Motor neuron (in vitro differentiated cells): ENCODE measurements around the gene ACBD7. TPM values are rescaled to one million over a fixed set of nuclear protein-coding genes. Genes with fewer than 3 reads are reported as not detected.
A peak's percentile ranks its signal among the peaks of the same experiment; 100 is the strongest.

Experiments
- ATAC-seq, 8 experiments: fragments of 200-7000 bp; cut with Tn5 transposase; replicated peaks in 6 of 8; 2 replicates each; pipeline ENCODE4 v1.8.0; 2021; ENCODE audit warnings: mild to moderate bottlenecking in 8 of 8, moderate library complexity in 8 of 8
- H3K27ac ChIP-seq, 2 donors: fragments of 250-450 bp; sonication (Bioruptor Pico); 2 replicates each; pipeline ENCODE4 v1.9.0; 2021; ENCODE audit warnings: antibody characterized with exemption in 2 of 2, mild to moderate bottlenecking in 2 of 2, moderate library complexity in 1 of 2
- H3K4me1 ChIP-seq, 2 donors: fragments of 250-450 bp; sonication (Bioruptor Pico); replicated peaks in 1 of 2; 2 replicates each; pipeline ENCODE4 v1.6.1; 2021; ENCODE audit warnings: antibody characterized with exemption in 2 of 2, mild to moderate bottlenecking in 2 of 2, moderate library complexity in 1 of 2
- H3K4me3 ChIP-seq, 5 donors: fragments of 250-450 bp; sonication (Bioruptor Pico); 2 replicates each; pipeline ENCODE4 v1.9.0; 2021; ENCODE audit warnings: antibody characterized with exemption in 5 of 5, mild to moderate bottlenecking in 5 of 5, moderate library complexity in 4 of 5
- WGBS, 10 experiments: fragments of 450-650 bp; shearing (Covaris generic); methylation state at CpG; one replicate each; pipeline ENCODE4 v1.0.0; 2022; 5-methylcytosine and 5-hydroxymethylcytosine counted together
- in situ Hi-C, 9 experiments: fragments of 400-800 bp; cut with MboI; loops; one replicate each; pipeline ENCODE4 v1.15.0; 2021; ENCODE audit warnings: low sequenced_read_pairs in 9 of 9, low pct_unique_long_range_greater_than_20kb in 2 of 9; ENCODE audit not compliant: unreplicated experiment in 9 of 9
- total RNA-seq, 8 experiments: library from RNA; unstranded; fragments of 300-600 nt; gene quantifications; 2 replicates each; pipeline versions ENCODE4 v1.2.3 to v1.2.4, GENCODE V29; 2022

The ACBD7 gene
- total RNA-seq, 8 experiments from 2014 or later: 1.6 to 20.6 (median 2.1) TPM

DNA sequence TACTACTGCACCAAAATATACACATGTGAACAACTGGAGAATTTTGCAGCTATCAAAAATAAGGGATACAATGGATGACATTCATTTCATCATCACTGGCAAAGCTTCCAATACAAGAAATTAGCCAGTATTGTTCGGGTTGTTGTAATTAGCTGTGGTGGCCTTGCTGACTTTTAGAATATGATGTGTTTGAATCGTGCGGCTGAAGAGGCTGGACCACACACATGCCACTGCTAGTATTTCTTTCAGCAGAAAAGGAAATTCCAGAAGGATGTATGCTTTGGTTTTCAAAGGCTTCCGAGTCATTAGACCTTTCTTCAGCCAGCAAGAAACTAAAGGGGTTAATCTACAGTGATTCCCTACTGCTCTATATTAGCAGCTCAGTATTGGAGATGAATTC is 25.2 kb upstream of the ACBD7 start:
- no peak overlapping the region for H3K27ac ChIP-seq
- in situ Hi-C loops: no loop called here
- WGBS, 10 experiments: 40 to 100% (median 92%) methylated on average over 1 to 4 of the region's 4 CpGs; no CpG with 5 or more reads in 2 of the 10 experiments
- no peak for ATAC-seq
- no peak overlapping the region for H3K4me3 ChIP-seq
- no peaks in the 10 kb centered on the region for H3K4me1 ChIP-seq

DNA sequence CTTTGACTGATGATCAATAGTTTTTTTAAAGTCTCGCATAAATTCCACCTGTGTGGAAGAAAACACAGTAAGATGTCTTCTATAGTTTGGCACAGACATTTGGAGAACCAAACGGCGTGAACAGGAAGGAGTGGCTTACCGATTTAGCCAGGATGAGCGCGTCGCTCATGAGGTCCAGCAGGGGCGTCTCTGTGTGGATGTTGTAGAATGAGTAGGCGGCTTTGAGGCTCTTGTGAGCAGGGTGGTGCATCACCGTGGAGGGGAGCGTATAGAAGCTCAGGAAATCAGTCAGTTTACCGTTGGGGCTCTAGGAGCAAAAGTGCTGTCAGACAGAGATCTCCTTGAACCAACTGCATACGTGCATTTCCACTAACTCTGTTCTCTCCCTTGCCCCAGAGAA is 24.1 kb upstream of the ACBD7 start:
- H3K4me1 ChIP-seq: no peaks in the 10 kb centered on the region
- ATAC-seq: no peak
- H3K4me3 ChIP-seq: no peak overlapping the region
- in situ Hi-C loops: no loop called here
- WGBS, 10 experiments: 88 to 100% (median 95%) methylated on average over 1 to 11 of the region's 13 CpGs; no CpG with 5 or more reads in 1 of the 10 experiments
- no peak overlapping the region for H3K27ac ChIP-seq

DNA sequence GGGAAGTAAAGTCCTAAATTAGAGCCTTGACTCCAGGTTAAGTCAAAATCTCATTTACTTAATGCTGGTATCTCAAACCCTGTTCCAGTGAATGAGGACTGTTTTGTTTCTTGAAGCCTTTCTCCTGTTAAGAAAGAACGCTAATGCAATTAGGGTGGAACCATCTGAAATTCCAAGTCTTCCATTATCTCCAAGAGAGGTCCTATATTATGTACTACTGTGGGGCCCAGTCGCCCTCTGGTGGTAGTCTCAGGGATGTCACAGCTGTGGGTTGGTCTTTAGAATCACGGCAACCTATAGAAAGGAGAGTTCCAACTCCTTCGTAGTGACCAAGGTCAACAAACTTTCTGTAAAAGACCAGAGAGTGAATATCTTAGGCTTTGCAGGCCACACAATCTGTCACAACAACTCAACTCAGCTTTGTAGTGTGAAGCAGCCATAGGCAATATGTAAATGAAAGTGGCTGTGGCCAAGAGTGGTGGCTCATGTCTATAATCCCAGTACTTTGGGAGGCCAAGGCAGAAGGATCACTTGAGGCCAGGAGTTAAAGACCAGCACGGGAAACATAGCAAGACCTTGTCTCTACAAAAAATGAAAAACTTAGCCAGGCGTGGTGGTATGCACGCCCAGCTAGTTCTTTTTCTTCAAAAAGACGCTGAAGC is 17.9 kb upstream of the ACBD7 start:
- in situ Hi-C loops: no loop called here
- ATAC-seq: peak in 7 of 8 experiments; percentile 42 to 99 (median 91)
- 25 to 91% (median 65%) methylated on average over 1 to 8 of the region's 8 CpGs for WGBS, 10 experiments
- H3K27ac ChIP-seq: no peak overlapping the region
- H3K4me1 ChIP-seq: no peaks in the 10 kb centered on the region
- H3K4me3 ChIP-seq: no peak overlapping the region

DNA sequence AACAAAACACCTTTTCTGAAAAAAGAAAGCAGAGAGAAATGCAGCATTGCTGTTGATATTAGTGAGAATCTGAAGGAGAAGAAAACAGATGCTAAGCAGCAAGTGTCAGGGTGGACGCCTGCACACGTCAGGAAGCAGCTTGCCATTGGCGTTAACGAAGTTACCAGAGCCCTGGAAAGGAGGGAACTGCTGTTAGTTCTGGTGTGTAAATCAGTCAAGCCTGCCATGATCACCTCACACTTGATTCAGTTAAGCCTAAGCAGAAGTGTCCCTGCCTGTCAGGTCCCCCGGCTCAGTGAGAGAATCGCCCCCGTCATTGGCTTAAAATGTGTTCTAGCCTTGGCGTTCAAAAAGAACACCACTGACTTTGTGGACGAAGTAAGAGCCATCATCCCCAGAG is 14.9 kb upstream of the ACBD7 start:
- in situ Hi-C loops: no loop called here
- 80 to 100% (median 96%) methylated on average over 3 to 8 of the region's 9 CpGs; no CpG with 5 or more reads in 2 of the 10 experiments for WGBS, 10 experiments
- Histone ChIP-seq H3K4me1 (peaks cover under 1 to 7% of the 10 kb centered on the region in 2 donors), H3K27ac (no peak overlapping the region), H3K4me3 (no peak overlapping the region)
- no peak for ATAC-seq

DNA sequence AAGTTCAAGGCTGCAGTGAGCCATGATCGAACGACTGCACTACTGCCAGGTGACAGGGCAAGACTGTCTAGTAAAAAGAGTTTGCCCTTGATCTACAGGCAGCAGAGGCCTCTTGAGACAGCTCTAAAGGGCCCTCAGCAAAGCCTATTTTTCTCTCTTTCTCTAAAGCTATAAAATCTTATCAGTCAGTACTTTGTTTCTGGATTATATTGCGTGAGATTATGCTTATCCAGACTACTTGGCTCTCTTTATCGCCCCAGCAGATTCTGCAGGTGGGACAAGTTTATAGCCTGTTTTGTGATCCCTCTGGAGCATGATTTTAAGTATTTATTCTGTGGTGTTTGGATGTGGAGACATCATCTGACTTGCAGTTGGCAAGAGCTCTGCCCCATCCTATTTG is 11.3 kb upstream of the ACBD7 start:
- Histone ChIP-seq H3K4me1 (peaks cover 4 to 12% of the 10 kb centered on the region in 2 donors), H3K27ac (no peak overlapping the region), H3K4me3 (no peak overlapping the region)
- in situ Hi-C loops: no loop called here
- 92 to 100% (median 100%) methylated on average over 1 to 4 of the region's 4 CpGs; no CpG with 5 or more reads in 1 of the 10 experiments for WGBS, 10 experiments
- ATAC-seq: no peak

DNA sequence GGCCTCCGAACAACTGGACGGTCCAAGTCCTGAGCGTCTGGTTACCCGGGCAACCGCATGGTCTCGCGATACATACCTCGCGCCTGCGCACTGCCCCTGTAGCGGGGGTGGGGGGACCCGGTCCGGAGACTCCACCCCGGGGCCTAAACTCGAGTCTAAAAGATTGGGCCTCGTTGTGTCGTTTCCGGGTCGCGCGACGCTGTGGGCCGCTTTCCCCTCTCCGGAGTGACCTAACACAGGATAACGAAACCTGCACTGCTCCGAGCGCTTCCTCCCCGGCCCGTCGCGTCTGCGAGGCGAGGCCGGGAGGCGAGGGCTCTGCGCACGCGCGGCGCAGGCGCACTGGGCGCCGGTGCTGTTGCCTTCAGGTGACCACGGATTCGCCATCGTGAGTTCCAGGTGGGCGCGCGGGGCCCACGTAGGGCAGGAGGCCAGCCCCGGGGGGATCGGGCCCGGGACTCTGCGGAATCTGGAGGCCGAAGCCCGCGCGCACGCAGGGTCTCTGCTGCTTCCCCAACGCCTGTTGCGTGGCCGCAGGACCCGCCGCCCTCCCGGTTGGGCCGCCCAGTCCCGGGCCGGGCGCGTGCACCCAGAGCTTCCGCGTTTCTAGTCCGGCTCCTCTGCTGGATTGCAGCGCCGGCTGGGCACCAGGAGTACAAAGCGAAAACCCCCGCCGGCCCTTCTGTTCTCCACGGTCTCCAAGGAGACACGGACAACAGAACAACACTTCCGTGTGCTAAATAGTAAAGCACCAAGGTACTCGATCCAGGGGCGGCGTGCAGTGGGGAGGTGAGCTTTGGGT is 8.6 kb upstream of the ACBD7 start, which contains the start of gene RPP38:
Gene RPP38 (plus strand): TSS at position 345 of the 802 bp plus-strand sequence. CDS start 5,960 bp downstream, outside the sequence.
- in situ Hi-C loops: no loop called here
- peak; percentile 83 to 95 (median 91) for ATAC-seq

DNA sequence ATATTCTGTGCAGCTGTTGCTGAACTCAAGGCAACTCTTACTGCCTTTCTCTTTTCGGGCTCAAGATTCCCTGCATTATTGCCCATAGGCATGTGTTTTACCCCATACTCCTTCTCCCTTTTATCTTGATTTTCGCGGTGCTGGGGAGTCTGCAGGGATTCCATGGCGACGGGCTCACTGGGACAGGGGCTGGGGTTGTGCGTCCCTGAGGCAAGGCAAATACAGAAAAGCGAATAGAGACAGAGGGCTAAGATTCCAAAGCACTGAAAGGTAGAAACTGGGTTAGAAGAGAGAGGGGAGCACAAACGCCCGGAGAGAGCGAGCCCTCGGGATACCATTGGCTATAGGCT is 8.1 kb upstream of the ACBD7 start:
- ATAC-seq: peak in 4 of 8 experiments; percentile 1 to 17 (median 12)
- Histone ChIP-seq H3K4me1 (peaks cover 4 to 12% of the 10 kb centered on the region in 2 donors), H3K4me3 (peak overlapping the region; percentile 66 to 96 (median 75)), H3K27ac (peak overlapping the region in 1 of 2 donors; percentile 98)
- in situ Hi-C loops: no loop called here
- WGBS, 10 experiments: 0 to 4% (median 0%) methylated on average over 1 to 9 of the region's 11 CpGs; no CpG with 5 or more reads in 3 of the 10 experiments

More for the DNA sequence above, 8.6 kb upstream of the ACBD7 start, which contains the start of gene RPP38:
- peaks cover 4 to 12% of the 10 kb centered on the region in 2 donors for H3K4me1 ChIP-seq
- peak within 1 kb of the TSS; percentile 66 to 96 (median 75) for H3K4me3 ChIP-seq
- H3K27ac ChIP-seq: peak within 1 kb of the TSS; percentile 98 to 99
- WGBS, 10 experiments: 0% methylated on average over 2 to 16 of the region's 84 CpGs; no CpG with 5 or more reads in 4 of the 10 experiments

DNA sequence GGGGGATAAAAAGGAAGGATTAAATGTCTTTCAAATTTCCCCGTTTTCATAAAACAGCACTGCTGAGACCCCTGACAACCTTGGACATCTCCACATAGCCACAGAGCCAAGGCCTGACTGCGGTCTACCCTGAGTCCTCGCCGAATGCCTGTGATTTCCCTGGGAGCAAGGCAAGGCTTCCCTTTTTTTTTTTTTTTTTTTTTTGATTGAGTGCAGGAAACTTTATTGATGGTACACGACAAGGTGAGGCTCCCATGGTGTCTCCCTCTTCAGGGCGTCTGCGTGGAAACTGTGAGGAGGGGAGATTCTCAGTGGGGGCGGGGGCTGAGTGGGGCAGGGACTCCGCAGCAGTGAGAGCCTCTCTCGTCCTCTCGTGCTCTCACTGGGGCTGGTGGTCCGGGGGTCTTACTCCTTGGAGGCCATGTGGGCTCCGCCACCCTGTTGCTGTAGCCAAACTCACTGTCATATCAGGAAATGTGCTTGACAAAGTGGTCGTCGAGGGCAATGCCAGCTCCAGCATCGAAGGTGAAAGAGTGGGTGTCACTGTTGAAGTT is 4.4 kb upstream of the ACBD7 start:
- 67 to 100% (median 80%) methylated on average over 2 to 3 of the region's 16 CpGs; no CpG with 5 or more reads in 5 of the 10 experiments for WGBS, 10 experiments
- no peaks in the 10 kb centered on the region for H3K4me1 ChIP-seq
- H3K27ac ChIP-seq: no peak overlapping the region
- in situ Hi-C loops: no loop called here
- no peak for ATAC-seq
- no peak overlapping the region for H3K4me3 ChIP-seq

DNA sequence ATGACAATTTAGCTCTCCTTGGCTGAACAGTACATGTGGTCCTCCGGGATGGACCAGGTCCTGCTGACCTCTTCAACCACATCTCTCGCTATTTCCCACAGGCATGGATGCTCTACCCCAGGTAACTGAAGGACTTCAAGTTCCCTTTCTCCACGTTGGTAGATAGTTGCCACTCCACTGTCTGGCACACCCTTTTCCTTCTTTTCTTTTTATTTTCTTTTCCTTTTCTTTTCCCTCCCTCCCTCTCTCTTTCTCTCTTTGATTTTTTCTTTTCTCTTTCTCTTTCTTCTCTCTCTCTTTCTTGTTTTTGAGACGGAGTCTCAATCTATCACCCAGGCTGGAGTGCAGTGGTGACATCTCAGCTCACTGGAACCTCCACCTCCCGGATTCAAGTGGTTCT is 2.8 kb upstream of the ACBD7 start:
- WGBS, 10 experiments: 58 to 92% (median 80%) methylated on average over 2 to 5 of the region's 5 CpGs; no CpG with 5 or more reads in 1 of the 10 experiments
- in situ Hi-C loops: no loop called here
- Histone ChIP-seq H3K4me1 (no peaks in the 10 kb centered on the region), H3K27ac (no peak overlapping the region), H3K4me3 (no peak overlapping the region)
- ATAC-seq: no peak

DNA sequence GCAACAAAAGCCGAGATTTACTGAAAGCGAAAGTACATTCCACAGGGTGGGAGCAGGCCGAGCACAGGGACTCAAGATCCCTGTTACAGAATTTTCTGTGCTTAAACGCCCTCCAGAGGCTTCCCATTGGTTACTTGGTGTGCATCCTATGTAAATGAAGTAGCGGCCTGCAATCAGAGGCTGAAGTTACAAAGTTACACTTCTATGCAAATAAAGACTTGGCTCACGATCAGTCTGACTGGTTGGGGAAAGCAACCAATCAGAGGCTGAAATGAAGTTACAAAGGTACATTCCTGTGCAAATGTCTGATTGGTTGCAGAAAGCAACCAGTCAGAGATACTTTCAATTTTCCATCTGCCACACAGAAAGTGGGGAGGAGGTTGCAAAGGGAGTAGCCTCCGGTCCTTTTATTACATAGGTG is 4.1 kb downstream of the ACBD7 start:
- H3K27ac ChIP-seq: no peak overlapping the region
- ATAC-seq: peak in 6 of 8 experiments; percentile 18 to 90 (median 63)
- no peak overlapping the region for H3K4me3 ChIP-seq
- H3K4me1 ChIP-seq: peaks cover 0 to 3% of the 10 kb centered on the region in 2 donors
- WGBS, 10 experiments: 0 to 81% (median 57%) methylated on average over 3 to 7 of the region's 7 CpGs; no CpG with 5 or more reads in 3 of the 10 experiments
- in situ Hi-C loops: no loop called here

DNA sequence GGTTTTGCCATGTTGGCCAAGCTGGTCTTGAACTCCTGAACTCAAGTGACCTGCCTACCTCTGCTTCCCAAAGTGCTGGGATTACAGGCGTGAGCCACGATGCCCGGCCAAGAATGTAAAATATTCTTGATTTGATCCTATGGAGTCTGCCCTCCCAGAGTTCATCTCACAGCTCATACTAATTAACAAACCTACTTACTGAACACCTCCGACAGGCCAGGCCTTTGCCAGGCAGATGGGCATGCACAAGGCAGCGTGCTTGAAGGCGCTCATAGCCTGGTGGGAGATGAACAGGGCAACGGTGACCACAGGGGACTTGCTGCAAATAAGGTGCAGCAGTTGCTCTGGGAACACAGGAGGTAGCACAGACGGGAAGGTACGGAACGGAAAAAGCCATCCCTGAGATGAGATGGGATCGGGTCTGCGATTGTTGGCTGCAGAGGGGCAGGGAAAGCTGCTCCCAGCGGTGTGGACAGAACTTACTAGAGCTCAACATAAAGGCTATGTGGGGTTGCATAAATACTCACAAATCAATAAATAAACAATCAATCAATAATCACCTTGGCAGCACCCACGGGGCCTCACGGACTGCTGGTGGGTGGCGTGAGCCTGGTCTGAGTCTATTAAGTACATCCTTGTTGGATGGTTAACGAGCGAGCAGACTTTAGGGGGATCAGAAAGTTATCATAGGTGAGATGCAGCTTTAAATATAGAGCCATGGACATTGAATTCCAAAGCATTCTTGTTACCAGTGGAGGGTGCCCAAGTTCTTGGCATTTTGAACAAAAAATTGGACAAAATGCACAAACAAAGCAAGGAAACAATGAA is 4.7 kb downstream of the ACBD7 start:
- peak in 1 of 8 experiments; percentile 1 for ATAC-seq
- in situ Hi-C loops: no loop called here
- peaks cover 0 to 3% of the 10 kb centered on the region in 2 donors for H3K4me1 ChIP-seq
- no peak overlapping the region for H3K4me3 ChIP-seq
- 8 to 100% (median 91%) methylated on average over 4 to 13 of the region's 18 CpGs; no CpG with 5 or more reads in 2 of the 10 experiments for WGBS, 10 experiments
- no peak overlapping the region for H3K27ac ChIP-seq

DNA sequence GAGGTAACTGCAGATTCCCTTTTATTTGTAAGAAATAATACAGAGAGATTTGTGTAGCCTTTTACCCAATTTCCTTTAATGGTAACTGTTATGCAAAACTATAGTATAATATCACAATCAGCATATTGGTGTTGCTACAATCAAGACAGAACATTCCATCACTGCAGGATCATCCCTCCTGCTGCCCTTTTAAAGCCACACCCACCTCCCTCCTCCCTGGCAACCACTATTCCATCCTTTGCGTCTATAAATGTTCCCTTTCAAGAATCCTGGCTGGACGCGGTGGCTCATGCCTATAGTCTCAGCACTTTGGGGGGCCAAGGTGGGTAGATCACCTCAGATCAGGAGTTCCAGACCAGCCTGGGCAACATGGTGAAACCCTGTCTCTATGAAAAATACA is 13.2 kb downstream of the ACBD7 start:
- in situ Hi-C loops: no loop called here
- no peak for ATAC-seq
- no peak overlapping the region for H3K27ac ChIP-seq
- WGBS, 10 experiments: 67 to 100% (median 90%) methylated on average over 1 to 3 of the region's 3 CpGs; no CpG with 5 or more reads in 5 of the 10 experiments
- no peak overlapping the region for H3K4me3 ChIP-seq
- no peaks in the 10 kb centered on the region for H3K4me1 ChIP-seq
